Trophoblast cell (in vitro differentiated cells and primary cell): Measurements from ENCODE around the gene NECTIN4.

Experiments
- DNase-seq, 2 donors: peaks; one replicate each; pipeline ENCODE4 v3.0.0-alpha.2; 2016
- H2AFZ ChIP-seq: 2 replicates; pipeline ENCODE4 v1.6.1; 2013; ENCODE audit warnings: low read length, moderate library complexity, mild to moderate bottlenecking; ENCODE audit not compliant: insufficient read depth, poor library complexity
- H2AK5ac ChIP-seq: 2 replicates; pipeline ENCODE4 v1.6.1; 2013; ENCODE audit warnings: mild to moderate bottlenecking, low read length
- H2BK120ac ChIP-seq: 2 replicates; pipeline ENCODE4 v1.6.1; 2013; ENCODE audit warnings: low read length, mild to moderate bottlenecking, moderate library complexity; ENCODE audit not compliant: insufficient read depth, poor library complexity
- H2BK12ac ChIP-seq: 2 replicates; pipeline ENCODE4 v1.6.1; 2013; ENCODE audit warnings: mild to moderate bottlenecking, low read length, moderate library complexity
- H2BK5ac ChIP-seq: 2 replicates; pipeline ENCODE4 v1.6.1; 2013; ENCODE audit warnings: low read length, low read depth, moderate library complexity, mild to moderate bottlenecking; ENCODE audit not compliant: poor library complexity
- H3K14ac ChIP-seq: 2 replicates; pipeline ENCODE4 v1.6.1; 2013; ENCODE audit warnings: mild to moderate bottlenecking, low read length
- H3K18ac ChIP-seq: 2 replicates; pipeline ENCODE4 v1.6.1; 2013; ENCODE audit warnings: mild to moderate bottlenecking, low read length
- H3K23ac ChIP-seq: 2 replicates; pipeline ENCODE4 v1.6.1; 2013; ENCODE audit warnings: low read length
- H3K27ac ChIP-seq: 2 replicates; pipeline ENCODE4 v1.5.1; 2013; ENCODE audit warnings: low read depth, mild to moderate bottlenecking, inconsistent platforms, low read length, moderate library complexity
- H3K27me3 ChIP-seq: 2 replicates; pipeline ENCODE4 v1.6.1; 2013; ENCODE audit warnings: inconsistent platforms, mild to moderate bottlenecking, low read length, moderate library complexity; ENCODE audit not compliant: insufficient read depth
- H3K36me3 ChIP-seq, 2 experiments: 1 replicate in 1 of 2; 2 replicates in 1 of 2; pipeline ENCODE4 v1.6.1; 2013; ENCODE audit warnings: low read length in 2 of 2, mild to moderate bottlenecking in 2 of 2, moderate library complexity in 1 of 2; ENCODE audit not compliant: insufficient read depth in 2 of 2, control insufficient read depth in 1 of 2
- H3K4ac ChIP-seq: 2 replicates; pipeline ENCODE4 v1.6.1; 2013; ENCODE audit warnings: low read depth, mild to moderate bottlenecking, low read length, moderate library complexity
- H3K4me1 ChIP-seq, 2 experiments: 1 replicate in 1 of 2; 2 replicates in 1 of 2; pipeline ENCODE4 v1.6.1; 2013; ENCODE audit warnings: low read length in 2 of 2, mild to moderate bottlenecking in 2 of 2, moderate library complexity in 1 of 2; ENCODE audit not compliant: insufficient read depth in 2 of 2, control insufficient read depth in 1 of 2
- H3K4me2 ChIP-seq: 2 replicates; pipeline ENCODE4 v1.6.1; 2013; ENCODE audit warnings: inconsistent platforms, mild to moderate bottlenecking, low read length, moderate library complexity
- H3K4me3 ChIP-seq: 2 replicates; pipeline ENCODE4 v1.5.1; 2013; ENCODE audit warnings: mild to moderate bottlenecking, low read depth, low read length, inconsistent platforms
- H3K79me1 ChIP-seq: one replicate; pipeline ENCODE4 v1.6.1; 2013; ENCODE audit warnings: low read length
- H3K79me2 ChIP-seq: 2 replicates; pipeline ENCODE4 v1.6.1; 2013; ENCODE audit warnings: low read length, mild to moderate bottlenecking; ENCODE audit not compliant: control insufficient read depth, insufficient read depth, poor library complexity
- H3K9ac ChIP-seq: 2 replicates; pipeline ENCODE4 v1.6.1; 2013; ENCODE audit warnings: mild to moderate bottlenecking, low read length
- H3K9me3 ChIP-seq: 2 replicates; pipeline ENCODE4 v1.6.1; 2013; ENCODE audit warnings: low read depth, mild to moderate bottlenecking, control low read depth, inconsistent platforms, low read length; ENCODE audit not compliant: insufficient read depth
- H4K12ac ChIP-seq: 2 replicates; pipeline ENCODE4 v1.6.1; 2013; ENCODE audit warnings: low read depth, mild to moderate bottlenecking, low read length, moderate library complexity
- H4K8ac ChIP-seq: 2 replicates; pipeline ENCODE4 v1.6.1; 2013; ENCODE audit warnings: low read depth, mild to moderate bottlenecking, low read length, moderate library complexity
- H4K91ac ChIP-seq: one replicate; pipeline ENCODE4 v1.6.1; 2013; ENCODE audit warnings: low read depth, mild to moderate bottlenecking, low read length, moderate library complexity
- WGBS: extraction: QIAGEN DNeasy Blood & Tissue Kit; methylation state at CpG from one replicate; pipeline ENCODE4 v1.1.7; 2013; ENCODE audit warnings: missing lambda C conversion rate; ENCODE audit not compliant: insufficient read length, insufficient coverage; ENCODE audit errors: extremely low coverage; 5-methylcytosine and 5-hydroxymethylcytosine counted together

The NECTIN4 gene

GRCh38 chr1:161047436-161048420 is 41.6 kb downstream of the NECTIN4 start:
- peaks cover under 1 to 4% of the 10 kb centered on the region in 2 experiments for H3K36me3 ChIP-seq
- H3K23ac ChIP-seq, result no peak overlapping the region
- no peak overlapping the region for H4K8ac ChIP-seq
- DNase-seq, result no peak
- H3K4me3 ChIP-seq, result no peak overlapping the region
- no peak overlapping the region for H2AFZ ChIP-seq
- H2BK5ac ChIP-seq, result no peak overlapping the region
- no peak overlapping the region for H3K9ac ChIP-seq
- H3K4me1 ChIP-seq, result peaks cover 0 to 4% of the 10 kb centered on the region in 2 experiments
- H2BK12ac ChIP-seq, result no peak overlapping the region
- no peak overlapping the region for H3K4ac ChIP-seq
- no CpG with 5 or more reads among the region's 18 CpGs for WGBS
- no peak overlapping the region for H3K18ac ChIP-seq
- no peaks in the 10 kb centered on the region for H3K27me3 ChIP-seq
- H2BK120ac ChIP-seq, result no peak overlapping the region
- H3K27ac ChIP-seq, result no peak overlapping the region
- H3K14ac ChIP-seq, result no peak overlapping the region
- no peak overlapping the region for H4K91ac ChIP-seq
- peaks cover 12% of the 10 kb centered on the region for H3K79me1 ChIP-seq
- H3K9me3 ChIP-seq, result peaks cover 16% of the 10 kb centered on the region
- peaks cover 10% of the 10 kb centered on the region for H3K79me2 ChIP-seq
- H3K4me2 ChIP-seq, result no peak overlapping the region
- H2AK5ac ChIP-seq, result no peak overlapping the region
- no peak overlapping the region for H4K12ac ChIP-seq

- DNase-seq, result peak in 1 of 2 donors; percentile 27
- peaks cover 16% of the 10 kb centered on the region for H3K9me3 ChIP-seq
- peak overlapping the region; percentile 41 for H3K18ac ChIP-seq
- H3K4me1 ChIP-seq, result peaks cover 0 to 3% of the 10 kb centered on the region in 2 experiments
- no peak overlapping the region for H3K4me3 ChIP-seq
- WGBS, result no CpG with 5 or more reads among the region's 2 CpGs
- H2BK120ac ChIP-seq, result no peak overlapping the region
- H3K79me2 ChIP-seq, result peaks cover 10% of the 10 kb centered on the region
- H4K8ac ChIP-seq, result peak overlapping the region; percentile 91
- no peak overlapping the region for H2BK12ac ChIP-seq
- no peak overlapping the region for H2AK5ac ChIP-seq
- no peak overlapping the region for H2AFZ ChIP-seq
- H4K91ac ChIP-seq, result peak overlapping the region; percentile 82
- H2BK5ac ChIP-seq, result no peak overlapping the region
- no peak overlapping the region for H3K23ac ChIP-seq
- H3K79me1 ChIP-seq, result peaks cover 12% of the 10 kb centered on the region
- H3K4me2 ChIP-seq, result peak overlapping the region; percentile 81
- H3K27me3 ChIP-seq, result no peaks in the 10 kb centered on the region
- H3K9ac ChIP-seq, result no peak overlapping the region
- H3K36me3 ChIP-seq, result peaks cover 11% of the 10 kb centered on the region in 2 experiments
- H3K27ac ChIP-seq, result peak overlapping the region; percentile 71
- peak overlapping the region; percentile 46 for H4K12ac ChIP-seq
- H3K14ac ChIP-seq, result peak overlapping the region; percentile 55
- H3K4ac ChIP-seq, result no peak overlapping the region
These were observed 42.6 kb downstream of the NECTIN4 start for GRCh38 chr1:161046605-161047228.

GRCh38 chr1:161045736-161046604 is 43.4 kb downstream of the NECTIN4 start, which contains the start of gene USF1:
USF1 (minus strand) TSS chr1:161045977; CDS start chr1:161043275, 2,702 bp downstream.
- Histone ChIP-seq H3K4ac (peak within 1 kb of the TSS; percentile 53), H2AK5ac (peak within 1 kb of the TSS; percentile 49), H3K4me1 (peaks cover 0 to 3% of the 10 kb centered on the region in 2 experiments), H4K12ac (peak within 1 kb of the TSS; percentile 51), H3K4me3 (peak within 1 kb of the TSS; percentile 87), H3K9ac (peak within 1 kb of the TSS; percentile 92), H3K18ac (peak within 1 kb of the TSS; percentile 48), H4K8ac (peak within 1 kb of the TSS; percentile 91), H3K4me2 (peak within 1 kb of the TSS; percentile 81), H3K36me3 (peaks cover 14 to 18% of the 10 kb centered on the region in 2 experiments), H3K27ac (peak within 1 kb of the TSS; percentile 71), H3K23ac (no peak within 1 kb of the TSS), H4K91ac (peak within 1 kb of the TSS; percentile 83), H3K14ac (peak within 1 kb of the TSS; percentile 92), H2BK120ac (peak within 1 kb of the TSS; percentile 62), H2AFZ (peak within 1 kb of the TSS; percentile 50), H3K27me3 (no peaks in the 10 kb centered on the region), H3K9me3 (peaks cover 14% of the 10 kb centered on the region), H2BK5ac (peak within 1 kb of the TSS; percentile 81), H2BK12ac (no peak within 1 kb of the TSS), H3K79me2 (peaks cover 10% of the 10 kb centered on the region), H3K79me1 (peaks cover 12% of the 10 kb centered on the region)
- DNase-seq, result peak; percentile 98 to 99
- no CpG with 5 or more reads among the region's 29 CpGs for WGBS
